Trophoblast cell (in vitro differentiated cells and primary cell): ENCODE results near the gene PSORS1C1.
"Not testable (repeated sequence)": the region's sequence is repeated elsewhere in the genome, so short reads cannot be mapped to it uniquely, and the experiment has no call there.

Source experiments
- DNase-seq, 2 donors: peaks; one replicate each; pipeline ENCODE4 v3.0.0-alpha.2; 2016
- H2AFZ ChIP-seq: 2 replicates; pipeline ENCODE4 v1.6.1; 2013; ENCODE audit warnings: low read length, moderate library complexity, mild to moderate bottlenecking; ENCODE audit not compliant: insufficient read depth, poor library complexity
- H2AK5ac ChIP-seq: 2 replicates; pipeline ENCODE4 v1.6.1; 2013; ENCODE audit warnings: mild to moderate bottlenecking, low read length
- H2BK120ac ChIP-seq: 2 replicates; pipeline ENCODE4 v1.6.1; 2013; ENCODE audit warnings: low read length, mild to moderate bottlenecking, moderate library complexity; ENCODE audit not compliant: insufficient read depth, poor library complexity
- H2BK12ac ChIP-seq: 2 replicates; pipeline ENCODE4 v1.6.1; 2013; ENCODE audit warnings: mild to moderate bottlenecking, low read length, moderate library complexity
- H2BK5ac ChIP-seq: 2 replicates; pipeline ENCODE4 v1.6.1; 2013; ENCODE audit warnings: low read length, low read depth, moderate library complexity, mild to moderate bottlenecking; ENCODE audit not compliant: poor library complexity
- H3K14ac ChIP-seq: 2 replicates; pipeline ENCODE4 v1.6.1; 2013; ENCODE audit warnings: mild to moderate bottlenecking, low read length
- H3K18ac ChIP-seq: 2 replicates; pipeline ENCODE4 v1.6.1; 2013; ENCODE audit warnings: mild to moderate bottlenecking, low read length
- H3K23ac ChIP-seq: 2 replicates; pipeline ENCODE4 v1.6.1; 2013; ENCODE audit warnings: low read length
- H3K27ac ChIP-seq: 2 replicates; pipeline ENCODE4 v1.5.1; 2013; ENCODE audit warnings: low read depth, mild to moderate bottlenecking, inconsistent platforms, low read length, moderate library complexity
- H3K27me3 ChIP-seq: 2 replicates; pipeline ENCODE4 v1.6.1; 2013; ENCODE audit warnings: inconsistent platforms, mild to moderate bottlenecking, low read length, moderate library complexity; ENCODE audit not compliant: insufficient read depth
- H3K36me3 ChIP-seq, 2 experiments: 1 replicate in 1 of 2; 2 replicates in 1 of 2; pipeline ENCODE4 v1.6.1; 2013; ENCODE audit warnings: low read length in 2 of 2, mild to moderate bottlenecking in 2 of 2, moderate library complexity in 1 of 2; ENCODE audit not compliant: insufficient read depth in 2 of 2, control insufficient read depth in 1 of 2
- H3K4ac ChIP-seq: 2 replicates; pipeline ENCODE4 v1.6.1; 2013; ENCODE audit warnings: low read depth, mild to moderate bottlenecking, low read length, moderate library complexity
- H3K4me1 ChIP-seq, 2 experiments: 1 replicate in 1 of 2; 2 replicates in 1 of 2; pipeline ENCODE4 v1.6.1; 2013; ENCODE audit warnings: low read length in 2 of 2, mild to moderate bottlenecking in 2 of 2, moderate library complexity in 1 of 2; ENCODE audit not compliant: insufficient read depth in 2 of 2, control insufficient read depth in 1 of 2
- H3K4me2 ChIP-seq: 2 replicates; pipeline ENCODE4 v1.6.1; 2013; ENCODE audit warnings: inconsistent platforms, mild to moderate bottlenecking, low read length, moderate library complexity
- H3K4me3 ChIP-seq: 2 replicates; pipeline ENCODE4 v1.5.1; 2013; ENCODE audit warnings: mild to moderate bottlenecking, low read depth, low read length, inconsistent platforms
- H3K79me1 ChIP-seq: one replicate; pipeline ENCODE4 v1.6.1; 2013; ENCODE audit warnings: low read length
- H3K79me2 ChIP-seq: 2 replicates; pipeline ENCODE4 v1.6.1; 2013; ENCODE audit warnings: low read length, mild to moderate bottlenecking; ENCODE audit not compliant: control insufficient read depth, insufficient read depth, poor library complexity
- H3K9ac ChIP-seq: 2 replicates; pipeline ENCODE4 v1.6.1; 2013; ENCODE audit warnings: mild to moderate bottlenecking, low read length
- H3K9me3 ChIP-seq: 2 replicates; pipeline ENCODE4 v1.6.1; 2013; ENCODE audit warnings: low read depth, mild to moderate bottlenecking, control low read depth, inconsistent platforms, low read length; ENCODE audit not compliant: insufficient read depth
- H4K12ac ChIP-seq: 2 replicates; pipeline ENCODE4 v1.6.1; 2013; ENCODE audit warnings: low read depth, mild to moderate bottlenecking, low read length, moderate library complexity
- H4K8ac ChIP-seq: 2 replicates; pipeline ENCODE4 v1.6.1; 2013; ENCODE audit warnings: low read depth, mild to moderate bottlenecking, low read length, moderate library complexity
- H4K91ac ChIP-seq: one replicate; pipeline ENCODE4 v1.6.1; 2013; ENCODE audit warnings: low read depth, mild to moderate bottlenecking, low read length, moderate library complexity
- WGBS: extraction: QIAGEN DNeasy Blood & Tissue Kit; methylation state at CpG from one replicate; pipeline ENCODE4 v1.1.7; 2013; ENCODE audit warnings: missing lambda C conversion rate; ENCODE audit not compliant: insufficient read length, insufficient coverage; ENCODE audit errors: extremely low coverage; 5-methylcytosine and 5-hydroxymethylcytosine counted together

PSORS1C1 gene

DNA sequence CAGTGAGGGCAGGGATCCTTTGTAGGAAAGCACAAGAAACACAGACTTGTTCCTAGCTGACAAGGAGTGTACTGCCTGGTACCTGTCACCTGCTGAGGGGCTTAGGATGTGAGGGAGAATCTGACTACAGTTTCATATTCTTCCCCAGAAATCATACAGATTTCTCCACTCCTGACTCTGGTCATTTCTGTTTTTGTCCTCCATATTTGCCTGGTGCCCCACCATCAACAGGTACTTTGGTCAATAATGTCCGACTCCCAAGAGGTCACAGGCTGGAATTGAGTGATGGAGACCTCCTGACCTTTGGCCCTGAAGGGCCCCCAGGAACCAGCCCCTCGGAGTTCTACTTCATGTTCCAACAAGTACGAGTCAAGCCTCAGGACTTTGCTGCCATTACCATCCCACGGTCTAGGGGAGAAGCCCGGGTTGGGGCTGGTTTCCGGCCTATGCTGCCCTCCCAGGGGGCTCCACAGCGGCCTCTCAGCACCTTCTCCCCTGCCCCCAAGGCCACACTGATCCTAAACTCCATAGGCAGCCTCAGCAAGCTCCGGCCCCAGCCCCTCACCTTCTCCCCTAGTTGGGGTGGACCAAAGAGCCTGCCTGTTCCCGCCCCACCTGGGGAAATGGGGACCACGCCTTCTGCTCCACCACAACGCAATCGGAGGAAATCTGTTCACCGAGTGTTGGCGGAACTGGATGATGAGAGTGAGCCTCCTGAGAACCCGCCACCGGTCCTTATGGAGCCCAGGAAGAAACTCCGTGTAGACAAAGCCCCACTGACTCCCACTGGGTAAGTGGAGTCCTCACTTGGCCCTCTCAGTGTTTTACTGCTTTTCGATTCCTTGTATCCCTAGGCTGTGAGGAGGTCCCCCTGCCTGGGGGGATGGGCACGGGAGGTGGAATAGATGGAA lies 46.9 kb downstream of the PSORS1C1 start:
- WGBS = no CpG with 5 or more reads among the region's 19 CpGs

DNA sequence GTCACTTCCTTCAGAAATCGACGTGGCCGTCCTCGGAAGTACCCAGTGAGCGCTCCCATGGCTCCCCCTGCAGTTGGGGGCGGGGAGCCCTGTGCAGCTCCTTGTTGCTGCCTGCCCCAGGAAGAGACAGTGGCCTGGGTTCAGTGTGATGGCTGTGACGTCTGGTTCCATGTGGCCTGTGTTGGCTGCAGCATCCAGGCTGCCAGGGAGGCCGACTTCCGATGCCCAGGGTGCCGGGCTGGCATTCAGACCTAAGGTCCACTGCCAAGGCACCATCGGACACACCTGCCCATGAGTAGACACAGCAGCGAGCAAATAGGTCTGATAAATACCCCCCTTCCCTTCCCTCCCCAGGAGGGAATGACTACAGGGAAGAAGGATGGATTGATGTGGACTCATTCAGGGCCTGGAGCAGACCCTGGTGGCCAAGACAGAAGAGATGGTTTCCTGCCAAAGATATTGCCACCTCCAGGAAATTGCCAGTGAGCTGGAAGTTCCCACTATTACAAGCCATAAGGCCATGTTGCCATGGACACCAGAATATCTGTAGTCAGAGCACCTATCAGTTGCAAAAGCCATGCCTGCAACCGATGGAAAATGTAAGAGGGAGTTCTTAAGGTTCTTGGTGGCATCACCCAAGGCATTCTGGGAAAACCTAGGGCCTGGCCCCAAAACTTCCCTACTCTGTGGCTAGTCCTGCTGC lies 48.0 kb downstream of the PSORS1C1 start:
- Histone ChIP-seq H3K27ac (no peak overlapping the region), H3K23ac (no peak overlapping the region), H2AFZ (no peak overlapping the region), H3K18ac (no peak overlapping the region), H3K4me3 (no peak overlapping the region), H3K27me3 (no peaks in the 10 kb centered on the region), H4K12ac (no peak overlapping the region), H3K79me2 (peaks cover 2% of the 10 kb centered on the region), H3K14ac (no peak overlapping the region), H3K4me1 (peaks cover 7 to 9% of the 10 kb centered on the region in 2 experiments), H2BK120ac (no peak overlapping the region), H2AK5ac (no peak overlapping the region), H4K91ac (no peak overlapping the region), H3K9me3 (no peaks in the 10 kb centered on the region), H3K4me2 (no peak overlapping the region), H3K36me3 (peaks cover 11% of the 10 kb centered on the region in 2 experiments), H3K9ac (no peak overlapping the region), H3K4ac (no peak overlapping the region), H2BK5ac (no peak overlapping the region), H4K8ac (no peak overlapping the region), H2BK12ac (no peak overlapping the region), H3K79me1 (peaks cover 4% of the 10 kb centered on the region)
- WGBS = no CpG with 5 or more reads among the region's 13 CpGs
- DNase-seq = no peak

More for the DNA sequence above, 46.9 kb downstream of the PSORS1C1 start:
- no peak overlapping the region for H3K4me3 ChIP-seq
- no peak overlapping the region for H3K4me2 ChIP-seq
- H2BK120ac ChIP-seq = no peak overlapping the region
- H3K79me1 ChIP-seq = peaks cover 4% of the 10 kb centered on the region
- no peak overlapping the region for H3K23ac ChIP-seq
- peaks cover 11% of the 10 kb centered on the region in 2 experiments for H3K36me3 ChIP-seq
- DNase-seq = no peak
- H4K8ac ChIP-seq = no peak overlapping the region
- H4K12ac ChIP-seq = no peak overlapping the region
- no peak overlapping the region for H3K27ac ChIP-seq
- no peak overlapping the region for H2BK12ac ChIP-seq
- no peak overlapping the region for H3K4ac ChIP-seq
- no peak overlapping the region for H2AK5ac ChIP-seq
- H2AFZ ChIP-seq = no peak overlapping the region
- no peak overlapping the region for H3K14ac ChIP-seq
- H3K9me3 ChIP-seq = no peaks in the 10 kb centered on the region
- H3K27me3 ChIP-seq = no peaks in the 10 kb centered on the region
- peaks cover 10 to 13% of the 10 kb centered on the region in 2 experiments for H3K4me1 ChIP-seq
- no peak overlapping the region for H3K18ac ChIP-seq
- no peak overlapping the region for H2BK5ac ChIP-seq
- H3K79me2 ChIP-seq = peaks cover 2% of the 10 kb centered on the region
- no peak overlapping the region for H4K91ac ChIP-seq
- H3K9ac ChIP-seq = no peak overlapping the region

DNA sequence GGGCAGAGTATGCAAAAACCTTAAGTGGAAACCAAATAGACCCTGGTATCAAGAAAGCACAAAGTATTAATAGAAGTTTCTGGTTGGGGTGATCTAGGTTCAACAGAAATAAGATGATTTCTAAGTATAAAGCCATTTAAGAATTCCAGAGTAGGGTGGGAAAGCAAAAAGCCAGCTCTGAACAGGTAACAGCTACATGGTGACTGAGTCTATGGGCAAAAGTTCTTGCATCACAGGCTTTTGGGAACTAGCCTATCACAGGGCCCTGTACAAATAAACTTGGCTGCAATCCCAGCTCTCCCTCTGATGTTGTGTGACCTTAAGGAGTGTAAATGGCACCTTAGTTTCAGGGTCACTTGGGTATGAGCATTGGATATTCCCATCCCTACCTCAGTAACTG lies 49.3 kb downstream of the PSORS1C1 start:
- Histone ChIP-seq H2AK5ac (no peak overlapping the region), H3K18ac (no peak overlapping the region), H4K8ac (no peak overlapping the region), H2AFZ (no peak overlapping the region), H3K9me3 (peaks cover 2% of the 10 kb centered on the region), H2BK120ac (no peak overlapping the region), H2BK5ac (no peak overlapping the region), H3K4me3 (no peak overlapping the region), H3K79me1 (no peaks in the 10 kb centered on the region), H3K4ac (no peak overlapping the region), H3K27ac (no peak overlapping the region), H2BK12ac (no peak overlapping the region), H4K12ac (no peak overlapping the region), H3K4me2 (no peak overlapping the region), H4K91ac (no peak overlapping the region), H3K9ac (no peak overlapping the region), H3K23ac (no peak overlapping the region), H3K14ac (no peak overlapping the region), H3K79me2 (no peaks in the 10 kb centered on the region), H3K36me3 (peaks cover 11% of the 10 kb centered on the region in 2 experiments), H3K4me1 (peaks cover 10 to 12% of the 10 kb centered on the region in 2 experiments), H3K27me3 (no peaks in the 10 kb centered on the region)
- DNase-seq = no peak

DNA sequence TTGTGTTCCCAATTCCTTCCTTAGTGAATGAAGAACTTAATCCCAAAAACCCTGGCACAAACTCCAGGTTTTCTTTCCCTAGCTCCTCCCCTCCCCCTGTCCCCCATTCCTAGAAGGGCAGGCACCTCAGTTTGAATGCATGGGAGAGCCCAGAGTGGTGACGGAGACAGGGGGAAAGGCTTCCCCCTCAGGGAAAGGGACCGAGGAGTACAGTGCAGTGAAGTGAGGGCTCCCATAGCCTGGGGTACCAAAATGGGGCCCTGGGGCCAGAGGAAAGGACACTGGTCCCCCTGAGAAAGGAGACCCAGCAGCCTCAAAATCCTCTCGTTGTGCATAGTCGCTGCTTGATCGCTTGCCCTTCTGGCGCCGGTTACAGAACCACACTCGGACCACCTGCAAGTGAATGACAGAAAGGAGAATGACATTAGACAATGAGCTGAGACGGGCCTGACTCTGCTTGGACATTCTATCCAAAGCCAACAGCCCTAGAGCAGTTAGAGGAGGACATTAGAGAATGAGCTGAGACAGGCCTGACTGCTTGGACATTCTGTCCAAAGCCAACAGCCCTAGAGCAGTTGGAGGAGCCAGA lies 50.0 kb downstream of the PSORS1C1 start:
- not testable (repeated sequence) for H3K27me3 ChIP-seq, H3K18ac ChIP-seq, H2AK5ac ChIP-seq, H4K8ac ChIP-seq, H2BK12ac ChIP-seq, H3K4me2 ChIP-seq, H2BK120ac ChIP-seq, H3K23ac ChIP-seq, H3K4me3 ChIP-seq, DNase-seq, H3K4ac ChIP-seq, H3K4me1 ChIP-seq, H3K79me1 ChIP-seq, H2BK5ac ChIP-seq, H4K12ac ChIP-seq, H2AFZ ChIP-seq, H3K9ac ChIP-seq, H3K27ac ChIP-seq, H4K91ac ChIP-seq, H3K14ac ChIP-seq, H3K79me2 ChIP-seq, H3K9me3 ChIP-seq
- WGBS = no CpG with 5 or more reads among the region's 9 CpGs
- H3K36me3 ChIP-seq = peaks cover 11% of the 10 kb centered on the region in 2 experiments
